DOHH2 (cell line): ENCODE data around the gene CCNI2.

ENCODE experiments used
- EZH2phosphoT487 ChIP-seq: fragments of 200-600 bp; sonication (generic); IDR thresholded peaks from 2 replicates; pipeline ENCODE4 v1.6.1; 2017; ENCODE audit warnings: borderline replicate concordance, mild to moderate bottlenecking, antibody characterized with exemption, low read length, moderate library complexity, mixed read lengths
- TF ChIP-seq, protein P1 (sequence below): fragments of 200-600 bp; sonication (generic); IDR thresholded peaks from one replicate; pipeline ENCODE4 v1.5.1; 2014; ENCODE audit warnings: antibody characterized with exemption, mild to moderate bottlenecking, low read depth, low read length; ENCODE audit not compliant: poor library complexity, severe bottlenecking

DNA sequence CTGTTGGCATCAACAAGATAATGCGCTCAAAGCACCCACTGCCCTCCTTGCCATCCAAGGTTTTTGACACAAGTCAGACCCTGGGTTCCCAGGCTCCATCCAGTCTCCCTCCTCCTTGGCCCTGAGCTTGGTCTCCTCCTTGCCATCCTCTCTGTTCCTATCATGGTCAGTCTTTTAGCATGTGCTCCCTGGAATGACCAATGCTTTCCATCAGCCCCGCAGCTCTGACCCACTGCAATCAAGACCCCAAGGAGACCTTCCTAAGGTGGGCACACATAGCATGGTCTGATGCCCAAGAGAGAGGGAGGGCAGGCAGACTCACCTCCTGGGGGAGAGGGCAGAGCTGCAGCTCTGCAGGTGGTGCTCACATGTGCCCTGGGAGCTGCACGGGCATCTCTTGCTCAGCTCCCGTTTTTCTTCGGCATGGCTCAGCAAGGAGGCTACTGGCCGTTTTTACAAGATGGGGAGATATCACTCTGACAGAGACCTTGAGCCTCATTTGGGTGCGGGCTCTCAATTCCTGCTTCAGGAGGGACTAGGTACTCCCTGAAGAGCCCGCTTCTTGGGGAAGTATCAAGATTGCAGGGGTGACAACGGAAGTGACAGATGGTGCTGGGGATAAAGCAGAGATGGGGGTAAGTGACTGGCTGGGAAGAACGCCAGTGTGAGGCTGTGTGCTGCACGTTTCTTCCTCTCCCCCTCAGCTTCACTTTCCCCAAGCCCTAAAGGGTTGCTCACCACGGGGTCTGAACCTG, 26.6 kb downstream of the CCNI2 start:
- TF ChIP-seq, protein P1, sequence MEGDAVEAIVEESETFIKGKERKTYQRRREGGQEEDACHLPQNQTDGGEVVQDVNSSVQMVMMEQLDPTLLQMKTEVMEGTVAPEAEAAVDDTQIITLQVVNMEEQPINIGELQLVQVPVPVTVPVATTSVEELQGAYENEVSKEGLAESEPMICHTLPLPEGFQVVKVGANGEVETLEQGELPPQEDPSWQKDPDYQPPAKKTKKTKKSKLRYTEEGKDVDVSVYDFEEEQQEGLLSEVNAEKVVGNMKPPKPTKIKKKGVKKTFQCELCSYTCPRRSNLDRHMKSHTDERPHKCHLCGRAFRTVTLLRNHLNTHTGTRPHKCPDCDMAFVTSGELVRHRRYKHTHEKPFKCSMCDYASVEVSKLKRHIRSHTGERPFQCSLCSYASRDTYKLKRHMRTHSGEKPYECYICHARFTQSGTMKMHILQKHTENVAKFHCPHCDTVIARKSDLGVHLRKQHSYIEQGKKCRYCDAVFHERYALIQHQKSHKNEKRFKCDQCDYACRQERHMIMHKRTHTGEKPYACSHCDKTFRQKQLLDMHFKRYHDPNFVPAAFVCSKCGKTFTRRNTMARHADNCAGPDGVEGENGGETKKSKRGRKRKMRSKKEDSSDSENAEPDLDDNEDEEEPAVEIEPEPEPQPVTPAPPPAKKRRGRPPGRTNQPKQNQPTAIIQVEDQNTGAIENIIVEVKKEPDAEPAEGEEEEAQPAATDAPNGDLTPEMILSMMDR: no peak
- no peak for TF ChIP-seq EZH2phosphoT487
